NB4 (cell line): ENCODE data around the gene TBL1Y.

ENCODE experiments used
- DNase-seq: peaks from one replicate; pipeline ENCODE4 v3.0.0; 2010; ENCODE audit warnings: low read depth
- H3K4me3 ChIP-seq: one replicate; pipeline ENCODE4 v1.5.1; 2011; ENCODE audit warnings: mild to moderate bottlenecking, low read depth, low read length, moderate library complexity
- CTCF ChIP-seq: IDR thresholded peaks from one replicate; pipeline ENCODE4 v1.5.1; 2012; ENCODE audit warnings: low read depth, low read length
- MAX ChIP-seq: IDR thresholded peaks from 2 replicates; pipeline ENCODE4 v1.6.1; 2011; ENCODE audit warnings: low read depth, low read length
- MYC ChIP-seq: IDR thresholded peaks from 2 replicates; pipeline ENCODE4 v1.6.1; 2011; ENCODE audit warnings: low read depth, low read length
- POLR2A ChIP-seq: IDR thresholded peaks from 2 replicates; pipeline ENCODE4 v1.6.1; 2011; ENCODE audit warnings: mild to moderate bottlenecking; ENCODE audit not compliant: insufficient read length; ENCODE audit errors: extremely low read depth

Gene TBL1Y

GRCh38 chrY:6909856-6910255 lies 641 bp upstream of the TBL1Y start:
- no peak overlapping the region for H3K4me3 ChIP-seq
- TF ChIP-seq MYC (no peak), CTCF (no peak), POLR2A (no peak), MAX (no peak)
- no peak for DNase-seq

- TF ChIP-seq POLR2A (no peak), MYC (no peak), MAX (no peak), CTCF (no peak)
- DNase-seq = no peak
- H3K4me3 ChIP-seq = no peak within 1 kb of the TSS
These were observed 870 bp downstream of the TBL1Y start, which contains the start of gene AMELY for GRCh38 chrY:6911253-6911881. Gene AMELY, minus strand, starts transcription at chrY:6911752. Its CDS starts 39,144 bp downstream, at chrY:6872608.

- DNase-seq = no peak
- TF ChIP-seq MAX (no peak), CTCF (no peak), POLR2A (no peak), MYC (no peak)
- H3K4me3 ChIP-seq = no peak overlapping the region
These were observed 2.9 kb downstream of the TBL1Y start for GRCh38 chrY:6913362-6913761.

- no peak for TF ChIP-seq MAX
- no peak for TF ChIP-seq CTCF
- TF ChIP-seq POLR2A = no peak
- no peak for TF ChIP-seq MYC
- no peak overlapping the region for H3K4me3 ChIP-seq
- DNase-seq = no peak
These were observed 10.6 kb downstream of the TBL1Y start for GRCh38 chrY:6921061-6921460.

GRCh38 chrY:6928265-6928664 lies 17.8 kb downstream of the TBL1Y start:
- TF ChIP-seq MAX (no peak), POLR2A (no peak), CTCF (no peak), MYC (no peak)
- no peak overlapping the region for H3K4me3 ChIP-seq
- DNase-seq = no peak
